ENCODE measurements around the gene ALDH16A1.

DNA sequence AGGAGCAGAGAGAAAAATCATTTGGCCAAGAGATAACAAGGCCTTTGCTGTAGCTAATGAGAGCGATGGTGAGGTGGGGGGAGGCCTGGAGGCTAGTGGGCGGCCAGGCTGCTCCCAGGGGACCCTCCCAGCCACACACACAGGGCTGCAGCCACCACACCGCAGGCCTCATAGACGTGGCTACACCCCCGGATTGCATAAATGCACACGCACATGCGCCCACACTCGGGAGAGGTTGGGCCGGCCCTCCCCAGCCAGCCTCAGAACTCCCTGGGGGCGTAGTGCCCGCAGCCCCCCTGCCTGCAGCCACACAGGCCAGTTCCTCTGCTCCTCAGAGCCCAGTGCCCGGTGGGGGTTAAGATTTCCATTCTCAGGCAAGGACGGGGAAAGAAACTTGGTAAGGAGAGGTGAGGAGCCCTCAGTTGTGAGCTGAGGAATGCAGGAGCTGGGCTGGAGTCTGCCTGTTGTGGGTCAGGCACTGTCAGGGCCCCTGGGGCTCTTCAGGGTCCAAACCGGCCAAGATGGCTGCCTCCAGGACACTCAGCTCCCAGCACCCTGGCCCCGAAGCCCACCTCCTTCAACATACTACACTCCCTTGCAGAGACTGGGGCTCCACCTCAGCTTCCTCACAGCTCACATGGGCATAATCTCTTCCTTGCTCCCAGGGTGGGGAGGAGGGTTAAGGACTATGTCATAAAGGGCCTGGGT, 37.8 kb upstream of the ALDH16A1 start:
- TF ChIP-seq, protein P1, sequence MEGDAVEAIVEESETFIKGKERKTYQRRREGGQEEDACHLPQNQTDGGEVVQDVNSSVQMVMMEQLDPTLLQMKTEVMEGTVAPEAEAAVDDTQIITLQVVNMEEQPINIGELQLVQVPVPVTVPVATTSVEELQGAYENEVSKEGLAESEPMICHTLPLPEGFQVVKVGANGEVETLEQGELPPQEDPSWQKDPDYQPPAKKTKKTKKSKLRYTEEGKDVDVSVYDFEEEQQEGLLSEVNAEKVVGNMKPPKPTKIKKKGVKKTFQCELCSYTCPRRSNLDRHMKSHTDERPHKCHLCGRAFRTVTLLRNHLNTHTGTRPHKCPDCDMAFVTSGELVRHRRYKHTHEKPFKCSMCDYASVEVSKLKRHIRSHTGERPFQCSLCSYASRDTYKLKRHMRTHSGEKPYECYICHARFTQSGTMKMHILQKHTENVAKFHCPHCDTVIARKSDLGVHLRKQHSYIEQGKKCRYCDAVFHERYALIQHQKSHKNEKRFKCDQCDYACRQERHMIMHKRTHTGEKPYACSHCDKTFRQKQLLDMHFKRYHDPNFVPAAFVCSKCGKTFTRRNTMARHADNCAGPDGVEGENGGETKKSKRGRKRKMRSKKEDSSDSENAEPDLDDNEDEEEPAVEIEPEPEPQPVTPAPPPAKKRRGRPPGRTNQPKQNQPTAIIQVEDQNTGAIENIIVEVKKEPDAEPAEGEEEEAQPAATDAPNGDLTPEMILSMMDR (IDR thresholded peaks at IDR 0.05), result no peak
- no peak for TF ChIP-seq POLR2A (IDR thresholded peaks at IDR 0.05)
